ENCODE data around the gene NLRP4.
"Not testable (repeated sequence)": the region's sequence is repeated elsewhere in the genome, so short reads cannot be mapped to it uniquely, and the experiment has no call there.

The NLRP4 gene

DNA sequence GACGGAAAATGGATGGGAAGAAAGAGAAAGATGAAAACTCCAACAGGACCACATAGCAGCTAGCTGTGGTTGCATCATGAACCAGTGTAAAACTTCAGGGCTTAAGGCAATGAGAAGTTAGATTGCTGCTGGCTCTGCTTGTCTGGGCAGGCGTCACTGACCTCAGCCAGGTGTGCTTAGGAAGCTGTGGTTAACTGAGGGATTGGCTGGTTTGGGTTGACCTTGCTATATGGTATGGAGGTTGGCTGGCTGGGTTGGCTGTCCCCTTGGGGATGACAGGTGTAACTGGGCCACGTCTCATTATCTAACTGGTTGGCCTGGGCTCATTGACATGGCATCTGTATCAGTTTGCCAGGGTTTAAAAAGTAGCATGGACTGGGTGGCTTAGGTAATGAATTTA, 40.9 kb downstream of the NLRP4 start:
- no peak for DNase-seq (ENCODE audit: low read depth in 2 of 2)

DNA sequence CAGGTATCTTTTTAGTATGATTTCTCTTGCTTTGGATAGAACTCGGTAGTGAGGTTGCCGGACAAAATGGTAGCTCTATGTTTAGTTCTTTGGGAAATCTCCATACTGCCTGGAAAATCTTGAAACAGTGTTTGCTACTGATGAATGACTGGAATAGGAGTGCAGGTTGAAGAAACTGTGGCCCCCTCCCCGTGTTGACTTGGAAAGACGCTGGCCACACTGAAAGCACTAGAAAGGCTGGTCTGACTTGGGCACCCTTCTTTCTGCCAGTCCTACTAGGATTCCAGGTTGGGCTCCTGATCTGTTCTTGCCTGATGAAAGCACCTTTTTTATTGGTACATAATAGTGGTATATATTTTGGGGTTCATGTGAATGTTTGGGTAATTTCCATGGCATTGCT, 46.3 kb downstream of the NLRP4 start:
- no peak for DNase-seq (ENCODE audit: low read depth in 2 of 2)

DNA sequence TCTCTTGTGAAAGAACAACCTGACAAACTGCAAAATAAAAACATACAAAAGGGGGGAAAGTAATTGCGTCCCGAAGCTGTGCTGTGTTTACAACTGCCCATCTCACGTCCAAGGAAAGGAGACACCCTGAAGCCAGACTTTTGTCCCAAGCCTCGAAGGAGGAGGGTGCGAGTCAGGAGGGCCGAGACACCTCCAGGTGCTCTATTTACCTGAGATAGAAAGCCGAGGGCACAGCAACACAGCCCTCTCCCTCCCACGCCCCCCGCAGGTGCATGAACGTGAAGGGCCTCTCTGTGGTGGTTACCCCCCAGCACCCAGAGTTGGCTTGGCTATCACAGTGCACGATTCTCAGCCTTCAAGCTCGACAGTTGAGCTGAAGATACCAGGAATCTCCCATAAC, 62.6 kb downstream of the NLRP4 start:
- DNase-seq (ENCODE audit: low read depth in 2 of 2) = no peak

DNA sequence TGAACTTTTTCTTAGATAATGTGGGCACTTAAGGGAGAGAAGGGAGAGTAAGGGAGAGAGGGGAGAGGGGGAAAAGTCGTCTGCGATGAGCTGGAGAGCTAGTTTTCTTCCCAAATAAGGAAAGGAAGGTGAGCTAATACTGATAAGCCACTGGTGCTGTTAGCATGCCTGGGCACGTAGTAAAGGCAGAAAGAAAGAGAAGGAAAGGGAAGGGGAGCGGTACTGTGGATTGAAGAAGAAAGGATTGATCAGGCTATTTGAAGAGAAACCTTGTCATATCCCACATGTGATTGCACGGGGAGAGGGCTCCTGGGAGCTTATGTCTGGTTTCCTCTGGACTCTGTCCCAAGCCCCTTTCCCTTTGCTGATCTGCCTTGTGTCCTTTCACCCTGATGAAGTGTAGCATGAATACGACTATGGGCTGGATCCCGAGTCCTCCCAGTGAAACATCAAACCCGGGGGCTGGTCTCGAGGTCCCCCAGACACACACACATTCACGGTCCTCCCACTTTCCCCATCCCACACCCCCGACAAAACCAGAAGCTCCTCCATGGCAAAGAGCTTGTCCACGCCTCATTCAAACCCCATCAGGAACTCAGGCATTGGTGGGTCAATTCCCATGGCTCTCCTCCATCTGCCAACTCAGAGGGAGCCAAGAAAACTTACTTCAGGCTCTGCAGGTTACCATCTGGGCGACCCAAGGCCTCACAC, 65.2 kb downstream of the NLRP4 start:
- DNase-seq (ENCODE audit: low read depth in 2 of 2) = no peak

DNA sequence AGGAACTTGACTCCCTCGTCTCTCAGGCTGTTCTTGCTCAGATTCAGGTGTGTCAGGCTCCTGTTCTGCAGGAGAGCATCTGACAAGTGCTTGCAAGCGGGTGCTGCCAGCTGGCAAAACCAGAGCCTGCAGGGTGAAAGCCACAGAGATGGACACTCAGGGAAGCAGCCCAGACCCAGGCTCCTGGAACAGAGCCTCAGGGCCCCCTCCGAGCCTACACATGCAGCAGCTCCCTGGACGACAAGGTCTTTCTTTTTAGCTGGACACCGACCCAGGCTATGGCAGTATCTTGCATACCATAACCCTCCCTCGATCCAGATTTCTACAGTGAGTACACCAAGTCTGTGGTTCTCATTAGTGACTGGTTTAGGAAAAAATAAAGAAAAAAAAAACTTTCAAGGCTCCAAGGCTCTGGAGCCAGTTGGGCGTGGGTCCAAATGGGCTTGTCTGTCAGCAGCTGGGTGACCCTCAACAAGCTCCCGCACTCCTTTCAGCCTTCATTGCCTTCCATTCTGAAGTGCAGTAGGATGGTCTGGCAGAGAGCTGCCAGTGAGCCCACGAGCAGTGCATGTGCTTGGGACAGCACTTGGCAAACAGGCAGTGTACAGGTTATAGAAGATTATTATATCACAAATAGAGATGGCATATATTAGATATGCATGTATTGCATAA, 65.9 kb downstream of the NLRP4 start:
- no peak for DNase-seq (ENCODE audit: low read depth in 2 of 2)

DNA sequence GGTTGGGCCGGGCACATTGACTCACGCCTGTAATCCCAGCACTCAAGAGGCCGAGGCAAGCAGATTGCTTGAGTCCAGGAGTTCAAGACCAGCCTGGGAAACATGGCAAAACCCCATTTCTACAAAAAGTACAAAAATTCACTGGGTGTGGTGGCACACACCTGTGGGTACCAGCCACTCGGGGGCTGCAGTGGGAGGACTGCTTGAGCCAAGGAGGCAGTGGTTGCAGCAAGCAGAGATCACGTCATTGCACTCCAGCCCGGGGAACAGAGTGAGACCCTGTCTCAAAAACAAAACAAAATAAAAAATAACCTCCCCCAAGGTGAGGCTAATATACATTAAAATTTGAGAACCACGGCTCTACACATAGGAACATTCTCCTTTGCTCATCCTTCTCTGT, 70.9 kb downstream of the NLRP4 start:
- no peak for DNase-seq (ENCODE audit: low read depth in 2 of 2)

DNA sequence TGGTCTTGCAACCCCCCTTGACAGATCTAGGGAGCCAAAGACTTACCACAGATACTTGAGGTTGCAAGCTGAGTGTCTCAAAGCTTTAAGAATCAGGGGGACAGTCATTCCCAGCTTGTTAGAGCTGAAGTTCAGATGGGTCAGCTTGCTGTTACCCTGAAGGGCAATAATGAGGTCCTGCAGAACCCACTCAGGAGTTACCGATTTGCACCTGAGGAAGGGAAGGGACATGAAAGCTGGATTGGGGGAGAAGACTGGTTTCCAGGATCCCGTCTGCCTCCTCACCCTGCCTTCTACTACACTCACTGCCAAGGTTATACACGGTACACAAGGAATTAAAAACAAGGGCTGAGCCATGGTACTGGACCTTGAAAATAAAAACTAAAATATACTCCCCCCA, 71.4 kb downstream of the NLRP4 start:
- DNase-seq (ENCODE audit: low read depth in 2 of 2) = no peak

DNA sequence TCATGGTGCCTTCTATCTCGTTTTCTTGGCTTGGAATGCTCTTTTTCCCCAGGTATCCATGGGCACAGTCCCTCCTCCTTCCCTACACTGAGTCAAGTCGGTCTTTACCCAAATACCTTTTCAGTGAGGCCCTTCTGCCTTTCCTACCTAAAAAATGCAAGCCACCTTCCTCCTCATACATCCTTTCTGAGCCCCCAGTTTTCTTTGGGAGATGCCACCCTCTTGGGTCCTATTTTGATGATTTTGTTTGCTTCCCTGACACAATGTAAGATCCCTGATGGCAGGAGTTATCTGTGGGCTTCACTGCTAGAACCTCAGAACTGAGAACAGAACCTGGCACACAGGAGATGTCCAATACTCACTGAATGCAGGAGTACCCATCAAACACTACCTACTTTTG, 73.5 kb downstream of the NLRP4 start:
- no peak for DNase-seq (ENCODE audit: low read depth in 2 of 2)

DNA sequence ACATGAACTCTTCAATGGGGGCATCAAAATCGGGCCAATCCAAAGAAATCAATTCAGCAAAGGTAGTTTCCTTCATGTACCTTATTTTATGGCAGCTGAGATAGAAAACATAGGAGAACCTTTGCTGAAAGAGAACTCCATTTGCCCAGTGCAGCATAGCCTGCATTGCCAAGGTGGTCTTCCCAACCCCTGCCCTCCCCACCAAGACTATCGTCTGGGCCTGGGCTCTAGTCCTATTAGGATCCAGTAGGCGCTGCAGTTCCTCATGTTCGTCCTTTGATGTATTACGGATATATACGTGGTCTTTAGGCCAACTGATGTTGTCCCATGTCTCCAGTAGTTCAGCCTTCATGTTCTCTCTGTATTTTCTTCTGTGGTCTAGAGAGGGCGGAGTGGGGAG, 76.6 kb downstream of the NLRP4 start:
- DNase-seq (ENCODE audit: low read depth in 2 of 2) = no peak

DNA sequence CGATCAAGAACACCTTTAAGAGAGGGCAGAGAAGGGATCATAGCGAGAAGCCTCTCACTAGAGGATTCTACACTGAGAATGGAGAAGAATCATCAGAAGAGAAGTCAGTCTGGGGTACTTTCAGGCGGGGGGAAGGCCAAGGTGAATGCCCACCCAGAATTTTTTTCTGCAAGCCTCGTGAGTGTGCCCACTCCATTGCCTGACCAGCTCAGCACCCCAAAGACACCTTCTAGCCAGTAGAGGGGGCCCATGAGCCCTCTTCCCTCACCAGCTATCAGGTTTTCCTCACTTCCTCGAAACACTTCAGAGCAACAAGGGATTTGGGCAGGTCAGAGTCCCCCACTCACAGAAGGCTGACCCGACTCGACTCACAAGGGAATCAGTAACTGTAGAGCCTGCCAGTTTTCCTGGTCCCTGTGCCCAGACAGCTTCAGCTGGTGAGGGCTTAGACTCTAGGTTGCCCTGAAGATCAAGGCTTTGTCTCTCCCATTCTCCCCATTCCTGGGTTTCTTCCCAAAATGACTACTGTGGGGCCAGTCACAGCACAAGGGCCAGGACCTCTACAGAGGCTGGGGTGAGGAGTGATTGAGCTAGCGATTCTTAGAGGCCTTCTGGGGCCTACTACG, 77.4 kb downstream of the NLRP4 start:
- no peak for DNase-seq (ENCODE audit: low read depth in 2 of 2)

DNA sequence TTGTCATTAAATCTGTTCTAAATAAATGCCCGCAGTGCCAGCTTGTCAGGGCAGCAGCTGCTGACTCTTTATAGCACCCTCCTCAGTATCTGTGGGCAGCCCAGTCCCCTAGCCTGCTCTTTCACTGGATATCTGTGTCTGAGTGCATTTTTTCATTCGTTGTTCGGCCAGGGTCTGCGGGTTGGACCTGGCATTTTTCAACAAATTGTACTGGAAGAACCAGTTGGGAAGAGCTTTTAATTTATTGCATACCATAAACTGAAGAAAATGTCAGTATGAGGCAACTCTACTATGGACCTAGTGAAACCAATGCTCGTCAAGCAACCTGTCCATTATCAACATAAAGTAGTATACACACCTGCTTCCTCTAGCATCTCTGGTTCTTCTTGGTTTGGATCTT, 87.2 kb downstream of the NLRP4 start:
- no peak for DNase-seq (ENCODE audit: low read depth in 2 of 2)

DNA sequence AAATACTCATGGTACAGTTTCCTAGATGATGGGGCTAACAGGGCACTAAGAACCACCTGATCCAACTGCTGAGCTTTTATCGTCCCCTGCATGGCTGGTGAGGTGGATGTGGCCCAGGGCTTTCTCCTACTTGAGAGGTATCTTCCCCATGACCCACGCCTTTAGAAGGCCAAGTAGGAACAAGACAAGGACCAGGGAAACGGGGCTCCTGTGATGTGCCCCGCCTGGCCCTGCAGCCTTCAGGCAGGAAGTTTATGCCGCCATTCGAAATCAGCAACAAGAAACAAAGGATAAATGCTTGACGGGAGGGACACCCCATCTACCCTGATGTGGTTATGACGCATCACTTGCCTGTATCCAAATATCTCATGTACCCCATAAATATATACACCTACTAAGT, 91.7 kb downstream of the NLRP4 start:
- DNase-seq (ENCODE audit: low read depth in 2 of 2) = no peak

DNA sequence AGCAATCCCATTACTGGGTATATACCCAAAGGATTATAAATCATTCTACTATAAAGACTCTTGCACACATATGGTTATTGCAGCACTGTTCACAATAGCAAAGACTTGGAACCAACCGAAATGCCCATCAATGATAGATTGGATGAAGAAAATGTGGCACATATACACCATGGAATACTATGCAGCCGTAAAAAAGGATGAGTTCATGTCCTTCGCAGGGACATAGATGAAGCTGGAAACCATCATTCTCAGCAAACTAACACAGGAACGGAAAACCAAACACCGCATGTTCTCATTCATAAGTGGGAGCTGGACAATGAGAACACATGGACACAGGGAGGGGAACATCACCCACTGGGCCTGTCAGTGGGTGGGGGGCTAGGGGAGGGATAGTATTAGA, 92.9 kb downstream of the NLRP4 start:
- DNase-seq (ENCODE audit: low read depth in 2 of 2) = not testable (repeated sequence)

DNA sequence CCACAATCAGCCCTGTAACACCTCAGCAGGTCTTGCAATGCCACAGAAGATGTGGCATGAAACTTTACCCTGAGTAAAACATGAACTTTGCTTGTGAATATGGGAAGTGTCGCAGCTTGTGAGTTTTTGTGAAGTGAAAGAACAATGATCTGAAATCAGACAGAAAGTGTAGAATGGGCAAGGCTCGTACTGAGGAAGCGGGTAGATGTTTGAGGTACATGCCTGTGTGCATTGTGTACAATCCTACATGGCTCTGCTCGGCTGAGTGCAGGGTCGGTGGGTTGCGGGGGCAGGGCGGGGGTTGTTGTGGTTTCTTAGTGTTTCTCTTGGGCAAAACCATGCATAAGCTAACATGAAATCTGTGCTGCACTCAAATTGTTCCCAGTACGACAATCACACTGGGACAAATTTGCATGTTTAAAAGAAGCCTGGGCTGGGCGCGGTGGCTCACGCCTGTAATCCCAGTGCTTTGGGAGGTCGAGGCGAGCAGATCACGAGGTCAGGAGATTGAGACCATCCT, 94.7 kb downstream of the NLRP4 start:
- no peak for DNase-seq (ENCODE audit: low read depth in 2 of 2)
